ENCODE measurements around the gene THRB. TPM values are rescaled to one million over a fixed set of nuclear protein-coding genes. Genes with fewer than 3 reads are reported as not detected.

THRB gene
- total RNA-seq, 1 experiment from 2014 or later = not detected

DNA sequence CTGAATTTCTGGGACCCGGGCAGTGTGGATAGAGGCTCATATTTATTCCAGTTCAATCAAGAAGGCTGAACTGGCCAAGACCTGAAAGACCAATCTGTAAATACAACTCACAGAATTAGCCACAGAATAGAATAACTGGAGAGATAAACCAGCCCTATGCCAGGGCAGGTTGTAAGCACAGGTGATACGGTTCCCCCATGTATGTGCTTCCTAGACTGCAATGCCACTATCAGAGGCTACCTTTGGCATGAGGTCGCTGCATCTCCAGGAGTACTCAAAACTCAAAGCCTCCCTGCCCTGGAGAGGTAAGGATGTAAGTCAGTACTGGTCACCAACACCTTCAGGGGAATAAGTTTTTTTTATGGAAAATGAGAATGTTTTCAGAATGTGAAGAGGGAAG is 314.0 kb downstream of the THRB start:
- no peak for DNase-seq
- Histone ChIP-seq H3K4me1 (ENCODE audit: low read length) (no peaks in the 10 kb centered on the region), H3K9ac (ENCODE audit: low read length) (no peak overlapping the region), H4K20me1 (ENCODE audit: insufficient read depth, low read depth, low read length) (no peaks in the 10 kb centered on the region), H3K9me2 (replicated peaks; ENCODE audit: insufficient read depth, low read length) (no peaks in the 10 kb centered on the region), H3K27me3 (ENCODE audit: low read length) (no peaks in the 10 kb centered on the region), H3K79me2 (ENCODE audit: low read length) (no peaks in the 10 kb centered on the region), H3K36me3 (ENCODE audit: insufficient read depth, low read length) (no peaks in the 10 kb centered on the region), H3K4me3 (ENCODE audit: low read length) (no peak overlapping the region), H3K9me3 (ENCODE audit: low read length) (no peaks in the 10 kb centered on the region), H2AFZ (ENCODE audit: low read length) (no peak overlapping the region), H3K27ac (ENCODE audit: low read length) (no peak overlapping the region), H3K4me2 (ENCODE audit: low read depth, low read length, poor library complexity, severe bottlenecking) (no peak overlapping the region)

DNA sequence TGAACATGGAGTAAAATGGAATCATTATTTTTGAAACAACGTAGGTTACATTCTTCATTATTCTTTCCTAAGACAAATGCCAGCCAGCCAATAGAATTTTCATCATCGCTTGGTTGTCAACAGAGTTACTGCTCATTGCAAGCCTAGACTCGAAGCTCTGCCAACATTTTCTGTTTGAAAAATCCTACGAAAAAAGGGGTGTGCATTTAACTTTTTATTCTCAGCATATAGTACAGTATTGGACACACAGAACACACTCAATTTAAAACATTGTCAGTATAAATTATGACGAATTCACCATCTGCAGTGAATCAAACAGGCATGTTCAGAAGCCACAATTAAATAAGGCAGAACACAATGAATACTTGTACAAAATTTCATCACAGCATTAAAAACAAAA is 317.4 kb downstream of the THRB start:
- no peaks in the 10 kb centered on the region for H3K27me3 ChIP-seq (ENCODE audit: low read length)
- no peaks in the 10 kb centered on the region for H4K20me1 ChIP-seq (ENCODE audit: insufficient read depth, low read depth, low read length)
- no peak overlapping the region for H2AFZ ChIP-seq (ENCODE audit: low read length)
- H3K36me3 ChIP-seq (ENCODE audit: insufficient read depth, low read length) = no peaks in the 10 kb centered on the region
- H3K79me2 ChIP-seq (ENCODE audit: low read length) = no peaks in the 10 kb centered on the region
- H3K9me2 ChIP-seq (replicated peaks; ENCODE audit: insufficient read depth, low read length) = no peaks in the 10 kb centered on the region
- no peaks in the 10 kb centered on the region for H3K4me1 ChIP-seq (ENCODE audit: low read length)
- H3K4me2 ChIP-seq (ENCODE audit: low read depth, low read length, poor library complexity, severe bottlenecking) = no peak overlapping the region
- H3K27ac ChIP-seq (ENCODE audit: low read length) = no peak overlapping the region
- H3K9me3 ChIP-seq (ENCODE audit: low read length) = no peaks in the 10 kb centered on the region
- H3K4me3 ChIP-seq (ENCODE audit: low read length) = no peak overlapping the region
- no peak overlapping the region for H3K9ac ChIP-seq (ENCODE audit: low read length)
- DNase-seq = no peak

DNA sequence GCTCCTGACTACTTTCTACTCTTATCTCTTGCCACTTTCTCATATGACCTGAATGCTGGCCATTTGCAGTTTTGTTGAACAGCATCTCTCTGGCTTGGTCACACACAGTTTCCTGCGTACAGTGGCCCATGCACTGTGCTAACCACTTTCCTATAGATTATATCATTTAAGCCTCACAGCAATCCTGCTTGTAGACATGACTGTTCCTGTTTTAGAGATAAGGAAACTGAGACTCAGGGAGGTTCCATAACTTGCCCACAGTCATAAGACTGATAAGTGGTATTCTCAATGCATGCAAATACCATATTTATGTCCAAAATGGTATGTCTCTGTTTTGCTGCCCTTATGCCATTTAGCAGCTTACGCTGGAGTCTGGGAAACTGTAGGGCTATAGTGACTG is 320.0 kb downstream of the THRB start:
- H3K9me3 ChIP-seq (ENCODE audit: low read length) = no peaks in the 10 kb centered on the region
- no peaks in the 10 kb centered on the region for H3K9me2 ChIP-seq (replicated peaks; ENCODE audit: insufficient read depth, low read length)
- H3K27ac ChIP-seq (ENCODE audit: low read length) = no peak overlapping the region
- H4K20me1 ChIP-seq (ENCODE audit: insufficient read depth, low read depth, low read length) = no peaks in the 10 kb centered on the region
- H3K27me3 ChIP-seq (ENCODE audit: low read length) = no peaks in the 10 kb centered on the region
- H3K4me3 ChIP-seq (ENCODE audit: low read length) = no peak overlapping the region
- no peaks in the 10 kb centered on the region for H3K79me2 ChIP-seq (ENCODE audit: low read length)
- H3K4me2 ChIP-seq (ENCODE audit: low read depth, low read length, poor library complexity, severe bottlenecking) = no peak overlapping the region
- no peak overlapping the region for H2AFZ ChIP-seq (ENCODE audit: low read length)
- H3K9ac ChIP-seq (ENCODE audit: low read length) = no peak overlapping the region
- no peak for DNase-seq
- peaks cover 11% of the 10 kb centered on the region for H3K4me1 ChIP-seq (ENCODE audit: low read length)
- H3K36me3 ChIP-seq (ENCODE audit: insufficient read depth, low read length) = no peaks in the 10 kb centered on the region

DNA sequence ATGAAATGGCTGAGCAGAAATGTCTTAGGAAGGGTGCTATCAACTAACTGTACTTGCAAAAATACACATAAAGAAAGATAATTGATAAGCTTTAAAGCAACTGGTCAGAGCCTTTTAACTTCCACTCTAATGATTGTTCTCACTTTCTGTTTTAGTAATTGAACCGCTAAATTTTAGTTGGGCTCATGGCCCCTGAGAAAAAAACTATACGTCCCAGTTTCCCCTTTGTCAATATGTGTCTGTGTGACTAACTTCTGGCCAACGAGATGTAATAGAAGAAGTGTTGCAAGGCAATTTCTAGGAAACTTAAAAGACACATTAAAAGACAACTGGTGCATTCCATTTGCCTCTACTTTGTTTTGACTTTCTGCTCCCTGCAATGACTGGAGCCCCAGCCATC is 325.7 kb downstream of the THRB start:
- Histone ChIP-seq H3K9me3 (ENCODE audit: low read length) (no peaks in the 10 kb centered on the region), H3K36me3 (ENCODE audit: insufficient read depth, low read length) (no peaks in the 10 kb centered on the region), H3K4me3 (ENCODE audit: low read length) (no peak overlapping the region)

DNA sequence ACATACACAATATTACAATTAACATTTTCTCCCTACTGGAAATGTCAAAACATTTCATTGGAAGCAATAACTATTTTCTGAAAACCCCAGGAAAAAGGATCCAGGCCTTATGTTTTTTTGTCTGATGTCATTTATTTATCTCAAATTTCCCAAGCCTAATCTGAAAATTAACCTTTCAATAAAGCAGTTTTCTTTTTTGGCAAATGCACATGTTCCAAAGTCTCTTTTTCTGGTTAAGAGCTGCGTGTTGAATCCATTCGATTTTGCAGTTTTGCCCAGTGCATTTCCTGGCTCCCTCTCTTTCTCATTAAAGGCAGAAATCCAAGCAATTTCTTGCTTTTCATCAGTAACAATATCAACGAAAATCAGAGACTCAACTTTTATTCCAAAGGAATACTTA is 327.2 kb downstream of the THRB start:
- H3K9ac ChIP-seq (ENCODE audit: low read length) = no peak overlapping the region
- H3K4me2 ChIP-seq (ENCODE audit: low read depth, low read length, poor library complexity, severe bottlenecking) = no peak overlapping the region
- H2AFZ ChIP-seq (ENCODE audit: low read length) = no peak overlapping the region
- peaks cover 11% of the 10 kb centered on the region for H3K4me1 ChIP-seq (ENCODE audit: low read length)
- no peaks in the 10 kb centered on the region for H3K27me3 ChIP-seq (ENCODE audit: low read length)
- H3K9me3 ChIP-seq (ENCODE audit: low read length) = no peaks in the 10 kb centered on the region
- no peaks in the 10 kb centered on the region for H3K9me2 ChIP-seq (replicated peaks; ENCODE audit: insufficient read depth, low read length)
- H3K79me2 ChIP-seq (ENCODE audit: low read length) = no peaks in the 10 kb centered on the region
- no peaks in the 10 kb centered on the region for H4K20me1 ChIP-seq (ENCODE audit: insufficient read depth, low read depth, low read length)
- no peaks in the 10 kb centered on the region for H3K36me3 ChIP-seq (ENCODE audit: insufficient read depth, low read length)
- no peak overlapping the region for H3K4me3 ChIP-seq (ENCODE audit: low read length)
- H3K27ac ChIP-seq (ENCODE audit: low read length) = no peak overlapping the region
- DNase-seq = no peak

More for the DNA sequence above, 325.7 kb downstream of the THRB start:
- Histone ChIP-seq H3K27ac (ENCODE audit: low read length) (no peak overlapping the region), H4K20me1 (ENCODE audit: insufficient read depth, low read depth, low read length) (no peaks in the 10 kb centered on the region), H3K27me3 (ENCODE audit: low read length) (no peaks in the 10 kb centered on the region), H3K4me2 (ENCODE audit: low read depth, low read length, poor library complexity, severe bottlenecking) (no peak overlapping the region), H3K9me2 (replicated peaks; ENCODE audit: insufficient read depth, low read length) (no peaks in the 10 kb centered on the region), H2AFZ (ENCODE audit: low read length) (no peak overlapping the region), H3K4me1 (ENCODE audit: low read length) (peaks cover 11% of the 10 kb centered on the region), H3K79me2 (ENCODE audit: low read length) (no peaks in the 10 kb centered on the region), H3K9ac (ENCODE audit: low read length) (no peak overlapping the region)
- DNase-seq = no peak

DNA sequence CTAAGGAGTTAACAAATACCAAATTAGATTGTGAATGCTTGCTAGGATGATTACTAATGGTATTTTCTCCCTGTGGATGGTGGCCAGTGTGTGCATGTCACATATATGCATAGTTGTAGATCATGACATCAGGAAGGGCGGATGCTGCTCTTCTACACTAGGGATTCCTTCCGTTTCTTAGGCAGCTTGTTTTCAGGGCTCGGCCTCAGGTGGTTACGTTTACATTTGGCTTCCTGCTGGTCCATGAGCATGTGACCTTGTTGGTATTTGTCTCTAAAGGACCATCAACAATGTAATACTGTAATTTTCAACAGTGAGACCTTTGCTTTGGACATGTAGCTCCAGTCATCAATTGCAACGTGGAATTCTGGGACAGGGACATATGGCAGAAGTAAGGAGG is 328.1 kb downstream of the THRB start:
- H3K4me3 ChIP-seq (ENCODE audit: low read length) = no peak overlapping the region
- no peaks in the 10 kb centered on the region for H3K36me3 ChIP-seq (ENCODE audit: insufficient read depth, low read length)
- H3K27me3 ChIP-seq (ENCODE audit: low read length) = no peaks in the 10 kb centered on the region
- no peaks in the 10 kb centered on the region for H3K9me2 ChIP-seq (replicated peaks; ENCODE audit: insufficient read depth, low read length)
- peaks cover 5% of the 10 kb centered on the region for H3K4me1 ChIP-seq (ENCODE audit: low read length)
- no peaks in the 10 kb centered on the region for H3K9me3 ChIP-seq (ENCODE audit: low read length)
- H4K20me1 ChIP-seq (ENCODE audit: insufficient read depth, low read depth, low read length) = no peaks in the 10 kb centered on the region
- no peak overlapping the region for H3K4me2 ChIP-seq (ENCODE audit: low read depth, low read length, poor library complexity, severe bottlenecking)
- DNase-seq = no peak
- H3K79me2 ChIP-seq (ENCODE audit: low read length) = no peaks in the 10 kb centered on the region
- no peak overlapping the region for H3K9ac ChIP-seq (ENCODE audit: low read length)
- no peak overlapping the region for H2AFZ ChIP-seq (ENCODE audit: low read length)
- H3K27ac ChIP-seq (ENCODE audit: low read length) = no peak overlapping the region

DNA sequence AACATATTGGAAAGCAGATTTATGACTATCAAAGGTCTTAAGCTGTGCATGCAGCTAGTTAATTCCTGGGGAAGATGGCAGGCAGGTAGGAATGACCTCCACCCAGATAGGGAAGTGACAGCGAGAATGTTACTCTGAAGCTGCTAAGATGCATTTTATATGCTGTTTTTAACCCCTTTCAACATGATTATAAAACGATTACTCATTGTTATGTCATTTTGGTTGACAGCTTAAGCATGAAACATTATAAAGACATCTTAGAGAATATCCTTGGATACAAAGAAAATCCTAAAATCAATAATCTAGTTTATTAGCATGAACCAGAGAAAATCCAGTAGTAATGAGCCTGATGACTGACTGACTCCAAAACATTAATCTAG is 329.1 kb downstream of the THRB start:
- Histone ChIP-seq H3K79me2 (ENCODE audit: low read length) (no peaks in the 10 kb centered on the region), H3K4me1 (ENCODE audit: low read length) (no peaks in the 10 kb centered on the region), H3K4me2 (ENCODE audit: low read depth, low read length, poor library complexity, severe bottlenecking) (no peak overlapping the region), H3K9ac (ENCODE audit: low read length) (no peak overlapping the region), H3K9me2 (replicated peaks; ENCODE audit: insufficient read depth, low read length) (no peaks in the 10 kb centered on the region), H4K20me1 (ENCODE audit: insufficient read depth, low read depth, low read length) (no peaks in the 10 kb centered on the region), H2AFZ (ENCODE audit: low read length) (no peak overlapping the region), H3K4me3 (ENCODE audit: low read length) (no peak overlapping the region), H3K27me3 (ENCODE audit: low read length) (no peaks in the 10 kb centered on the region), H3K36me3 (ENCODE audit: insufficient read depth, low read length) (no peaks in the 10 kb centered on the region), H3K27ac (ENCODE audit: low read length) (no peak overlapping the region), H3K9me3 (ENCODE audit: low read length) (no peaks in the 10 kb centered on the region)
- DNase-seq = no peak

DNA sequence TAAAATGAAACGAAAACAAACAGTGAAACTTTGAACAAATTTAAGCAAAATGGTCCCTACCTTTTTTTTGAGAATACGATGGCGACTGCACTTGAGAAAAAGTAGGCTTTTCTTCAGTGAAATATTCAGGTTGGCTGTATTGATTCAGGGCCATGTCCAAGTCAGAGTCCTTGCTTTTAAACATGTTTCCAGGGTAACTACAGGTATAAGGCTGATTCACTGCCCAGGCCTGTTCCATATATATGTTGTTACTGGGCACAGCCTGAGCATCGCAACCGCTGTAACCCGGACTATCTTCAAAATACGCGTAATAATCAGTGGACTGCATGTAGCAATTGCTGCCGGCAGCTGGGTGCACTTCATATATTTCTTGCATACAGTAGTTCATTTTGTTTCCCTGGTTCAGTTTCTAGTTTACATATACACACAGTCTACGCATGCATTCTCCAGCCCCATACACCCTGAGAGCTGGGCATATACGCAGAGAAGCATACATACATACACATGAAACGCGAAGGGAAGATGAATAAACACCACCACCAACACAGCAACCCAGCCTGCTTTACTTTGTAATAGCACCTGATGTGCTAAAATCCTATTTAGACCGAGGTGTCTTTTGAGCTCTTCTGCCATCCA is 329.6 kb downstream of the THRB start:
- H3K4me1 ChIP-seq (ENCODE audit: low read length) = no peaks in the 10 kb centered on the region
- H2AFZ ChIP-seq (ENCODE audit: low read length) = no peak overlapping the region
- H3K9ac ChIP-seq (ENCODE audit: low read length) = no peak overlapping the region
- no peaks in the 10 kb centered on the region for H3K9me2 ChIP-seq (replicated peaks; ENCODE audit: insufficient read depth, low read length)
- H3K27me3 ChIP-seq (ENCODE audit: low read length) = no peaks in the 10 kb centered on the region
- H3K36me3 ChIP-seq (ENCODE audit: insufficient read depth, low read length) = no peaks in the 10 kb centered on the region
- no peak overlapping the region for H3K27ac ChIP-seq (ENCODE audit: low read length)
- H4K20me1 ChIP-seq (ENCODE audit: insufficient read depth, low read depth, low read length) = no peaks in the 10 kb centered on the region
- H3K4me3 ChIP-seq (ENCODE audit: low read length) = no peak overlapping the region
- no peak for DNase-seq
- H3K4me2 ChIP-seq (ENCODE audit: low read depth, low read length, poor library complexity, severe bottlenecking) = no peak overlapping the region
- H3K79me2 ChIP-seq (ENCODE audit: low read length) = no peaks in the 10 kb centered on the region
- H3K9me3 ChIP-seq (ENCODE audit: low read length) = no peaks in the 10 kb centered on the region

DNA sequence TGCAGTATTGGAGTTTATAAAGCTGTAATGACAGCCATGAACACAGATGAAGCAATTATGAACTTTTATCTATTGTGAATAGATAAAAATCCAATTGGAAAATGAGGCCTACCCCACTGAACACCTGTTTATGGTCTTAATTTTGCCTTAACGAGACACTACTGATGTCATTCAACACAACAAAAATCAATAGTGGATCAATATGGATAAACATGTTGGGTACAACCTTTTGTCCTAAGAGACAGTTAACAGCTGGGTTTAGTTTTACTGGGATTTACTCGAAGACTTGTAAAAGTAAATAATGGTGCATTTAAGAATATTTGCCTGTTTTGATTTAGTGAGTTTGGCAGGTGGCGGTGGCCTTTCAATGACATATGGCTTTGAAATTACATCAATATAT is 331.7 kb downstream of the THRB start:
- Histone ChIP-seq H3K4me2 (ENCODE audit: low read depth, low read length, poor library complexity, severe bottlenecking) (no peak overlapping the region), H3K36me3 (ENCODE audit: insufficient read depth, low read length) (no peaks in the 10 kb centered on the region), H2AFZ (ENCODE audit: low read length) (no peak overlapping the region), H3K4me3 (ENCODE audit: low read length) (no peak overlapping the region), H3K9me2 (replicated peaks; ENCODE audit: insufficient read depth, low read length) (no peaks in the 10 kb centered on the region), H3K4me1 (ENCODE audit: low read length) (no peaks in the 10 kb centered on the region), H3K9me3 (ENCODE audit: low read length) (no peaks in the 10 kb centered on the region), H3K27me3 (ENCODE audit: low read length) (no peaks in the 10 kb centered on the region), H3K79me2 (ENCODE audit: low read length) (no peaks in the 10 kb centered on the region), H3K9ac (ENCODE audit: low read length) (no peak overlapping the region), H3K27ac (ENCODE audit: low read length) (no peak overlapping the region), H4K20me1 (ENCODE audit: insufficient read depth, low read depth, low read length) (no peaks in the 10 kb centered on the region)
- no peak for DNase-seq

All from Karpas-422 (cell line).